HG02763 (cell line): ENCODE results near the gene SLC12A7.

ENCODE experiments used
- ATAC-seq: cut with Tn5 transposase; IDR thresholded peaks from one replicate; pipeline ENCODE4 v1.9.1; 2021; ENCODE audit warnings: mild to moderate bottlenecking, moderate library complexity; ENCODE audit not compliant: unreplicated experiment

Gene SLC12A7

GRCh38 chr5:1141834-1142233 lies 30.0 kb upstream of the SLC12A7 start:
- no peak for ATAC-seq

- ATAC-seq, result no peak
Measured at GRCh38 chr5:1140818-1141189, 28.9 kb upstream of the SLC12A7 start.

GRCh38 chr5:1140171-1140817 lies 28.4 kb upstream of the SLC12A7 start:
- ATAC-seq, result peak; percentile 62

GRCh38 chr5:1139331-1140170 lies 27.7 kb upstream of the SLC12A7 start:
- no peak for ATAC-seq

- ATAC-seq, result no peak
Measured at GRCh38 chr5:1138445-1139245, 26.8 kb upstream of the SLC12A7 start.

- no peak for ATAC-seq
Measured at GRCh38 chr5:1137567-1138444, 25.9 kb upstream of the SLC12A7 start.

- ATAC-seq, result no peak
Measured at GRCh38 chr5:1136814-1137213, 25.0 kb upstream of the SLC12A7 start.

GRCh38 chr5:1135696-1136525 lies 24.0 kb upstream of the SLC12A7 start:
- no peak for ATAC-seq

GRCh38 chr5:1134478-1134877 lies 22.6 kb upstream of the SLC12A7 start:
- no peak for ATAC-seq

- ATAC-seq, result no peak
Measured at GRCh38 chr5:1133510-1134201, 21.8 kb upstream of the SLC12A7 start.

GRCh38 chr5:1133108-1133507 lies 21.2 kb upstream of the SLC12A7 start:
- ATAC-seq, result no peak

- no peak for ATAC-seq
Measured at GRCh38 chr5:1132570-1132969, 20.7 kb upstream of the SLC12A7 start.

- no peak for ATAC-seq
Measured at GRCh38 chr5:1131726-1132125, 19.9 kb upstream of the SLC12A7 start.

- ATAC-seq, result no peak
Measured at GRCh38 chr5:1131191-1131621, 19.3 kb upstream of the SLC12A7 start.

GRCh38 chr5:1130218-1130946 lies 18.5 kb upstream of the SLC12A7 start:
- ATAC-seq, result no peak

- no peak for ATAC-seq
Measured at GRCh38 chr5:1129711-1130055, 17.8 kb upstream of the SLC12A7 start.

- ATAC-seq, result no peak
Measured at GRCh38 chr5:1128977-1129710, 17.3 kb upstream of the SLC12A7 start.
